ENCODE results near the gene SIAH2. TPM values are rescaled to one million over a fixed set of nuclear protein-coding genes. Genes with fewer than 3 reads are reported as not detected.

SIAH2 gene, protein sequence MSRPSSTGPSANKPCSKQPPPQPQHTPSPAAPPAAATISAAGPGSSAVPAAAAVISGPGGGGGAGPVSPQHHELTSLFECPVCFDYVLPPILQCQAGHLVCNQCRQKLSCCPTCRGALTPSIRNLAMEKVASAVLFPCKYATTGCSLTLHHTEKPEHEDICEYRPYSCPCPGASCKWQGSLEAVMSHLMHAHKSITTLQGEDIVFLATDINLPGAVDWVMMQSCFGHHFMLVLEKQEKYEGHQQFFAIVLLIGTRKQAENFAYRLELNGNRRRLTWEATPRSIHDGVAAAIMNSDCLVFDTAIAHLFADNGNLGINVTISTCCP
- total RNA-seq (2014; rRNA removed; shearing (Covaris generic)) (22.2 and 22.7 TPM in 2 replicates), total RNA-seq (2022) (23.5 and 29.1 TPM in 2 replicates), Bru-seq, nascent RNA (percentile 77 among the genes with signal in this experiment), BruChase-seq, experiment 1, labeled RNA remaining after a 6-hour chase (percentile 58 among the genes with signal in this experiment), BruChase-seq, experiment 2, labeled RNA remaining after a 2-hour chase (percentile 76 among the genes with signal in this experiment)
- long read RNA-seq, transcript SIAH2-201 (2 exons, 2,517 nt), result major isoform, 115 of 120 reads
- long read RNA-seq, partial matches to known transcripts, result 0 of 120 reads
- long read RNA-seq, other reads (novel, unspliced or antisense), result 5 of 120 reads

DNA sequence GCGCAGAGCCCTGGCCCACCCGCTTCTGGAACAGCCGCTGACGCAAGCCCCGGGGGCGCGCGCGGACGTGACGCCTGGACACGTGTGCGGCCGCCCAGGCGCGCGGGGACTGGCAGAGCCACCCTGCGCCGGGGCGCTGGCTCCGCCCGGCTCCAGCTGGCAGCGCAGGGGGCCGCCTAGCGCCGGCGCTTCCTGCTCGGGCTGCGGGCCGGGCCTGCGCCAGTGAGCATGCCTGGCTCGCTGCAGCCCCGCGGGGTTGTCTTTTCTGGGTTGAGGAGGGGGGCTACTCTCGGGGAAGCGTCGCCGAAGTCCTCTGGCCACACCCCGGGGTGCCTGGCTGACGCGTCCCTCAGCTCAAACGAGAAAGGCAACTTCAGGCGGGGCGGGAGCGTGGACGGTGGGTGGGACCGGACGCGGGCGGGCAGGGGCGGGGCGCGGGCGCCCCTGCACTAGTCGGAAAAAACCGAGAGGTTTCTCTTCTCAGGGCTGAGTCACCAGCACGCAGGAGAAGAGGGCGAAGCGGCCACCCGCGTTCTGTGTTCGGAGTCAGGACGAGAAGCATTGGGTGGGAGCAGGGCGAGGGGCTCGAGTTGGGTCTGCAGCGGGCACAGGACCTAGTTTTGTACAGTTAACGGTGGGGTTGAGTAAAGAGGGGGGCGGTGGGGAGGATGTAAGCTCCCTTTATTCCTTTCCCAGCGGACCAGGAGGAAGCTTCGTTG lies at the start of gene SIAH2:
Gene SIAH2 (minus strand): TSS at position 48 of the 719 bp plus-strand sequence. CDS start 320 bp downstream, outside the sequence.
- intact Hi-C loops (cut with micrococcal nuclease; ENCODE audit: unreplicated experiment), result loop anchor here (1.0 to 5.0 kb wide), 5 partner anchors 24 to 323 kb away; partner anchors contain the start of genes EIF2A, SELENOT and SERP1
- H3K36me3 ChIP-seq (ENCODE audit: insufficient read depth, low read length), result peaks cover 5% of the 10 kb centered on the region; the same call in 1 of the 2 replicates
- H2AFZ ChIP-seq (ENCODE audit: low read length), result peak within 1 kb of the TSS; percentile 91
- no TSS peak for BruUV-seq (replicated peaks)
- peaks cover 71% of the 10 kb centered on the region for H3K4me1 ChIP-seq (ENCODE audit: insufficient read depth, low read length, poor library complexity, severe bottlenecking)
- H3K9me3 ChIP-seq (ENCODE audit: low read length), result no peaks in the 10 kb centered on the region
- peak within 1 kb of the TSS; percentile 78 for H3K4me3 ChIP-seq (ENCODE audit: low read depth, low read length, poor library complexity, severe bottlenecking)
- H3K4me2 ChIP-seq (ENCODE audit: low read length), result peak within 1 kb of the TSS; percentile 96
- peak; percentile 92 for DNase-seq (ENCODE audit: low spot score)
- ChIA-PET POLR2A (interaction anchor here (0.6 to 3.8 kb wide), 23 partner anchors 8 to 643 kb away, joined by 3 to 23 read pairs (median 4); partner anchors contain the start of genes MED12L and SELENOT), CTCF (ENCODE audit: unreplicated experiment) (interaction anchor here (0.6 to 1.5 kb wide), 4 partner anchors 41 to 355 kb away, joined by 3 to 4 read pairs (median 4); partner anchors contain the start of gene TSC22D2)
- no peaks in the 10 kb centered on the region for H3K9me2 ChIP-seq (ENCODE audit: insufficient read depth, low read length)
- TF ChIP-seq EZH2phosphoT487 (IDR thresholded peaks at IDR 0.05; ENCODE audit: borderline replicate concordance, low read depth, low read length), result no peak
- TF ChIP-seq, protein P1, sequence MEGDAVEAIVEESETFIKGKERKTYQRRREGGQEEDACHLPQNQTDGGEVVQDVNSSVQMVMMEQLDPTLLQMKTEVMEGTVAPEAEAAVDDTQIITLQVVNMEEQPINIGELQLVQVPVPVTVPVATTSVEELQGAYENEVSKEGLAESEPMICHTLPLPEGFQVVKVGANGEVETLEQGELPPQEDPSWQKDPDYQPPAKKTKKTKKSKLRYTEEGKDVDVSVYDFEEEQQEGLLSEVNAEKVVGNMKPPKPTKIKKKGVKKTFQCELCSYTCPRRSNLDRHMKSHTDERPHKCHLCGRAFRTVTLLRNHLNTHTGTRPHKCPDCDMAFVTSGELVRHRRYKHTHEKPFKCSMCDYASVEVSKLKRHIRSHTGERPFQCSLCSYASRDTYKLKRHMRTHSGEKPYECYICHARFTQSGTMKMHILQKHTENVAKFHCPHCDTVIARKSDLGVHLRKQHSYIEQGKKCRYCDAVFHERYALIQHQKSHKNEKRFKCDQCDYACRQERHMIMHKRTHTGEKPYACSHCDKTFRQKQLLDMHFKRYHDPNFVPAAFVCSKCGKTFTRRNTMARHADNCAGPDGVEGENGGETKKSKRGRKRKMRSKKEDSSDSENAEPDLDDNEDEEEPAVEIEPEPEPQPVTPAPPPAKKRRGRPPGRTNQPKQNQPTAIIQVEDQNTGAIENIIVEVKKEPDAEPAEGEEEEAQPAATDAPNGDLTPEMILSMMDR (conservative IDR thresholded peaks at IDR 0.05; ENCODE audit: low read length), result no peak
- peaks cover 25% of the 10 kb centered on the region for H4K20me1 ChIP-seq (ENCODE audit: insufficient read depth, low read length)
- H3K79me2 ChIP-seq (ENCODE audit: insufficient read depth, low read depth, low read length), result peaks cover 24% of the 10 kb centered on the region; the same call in 1 of the 2 replicates
- peak within 1 kb of the TSS; percentile 58 for H3K27ac ChIP-seq (ENCODE audit: low read depth, low read length, poor library complexity, severe bottlenecking)

DNA sequence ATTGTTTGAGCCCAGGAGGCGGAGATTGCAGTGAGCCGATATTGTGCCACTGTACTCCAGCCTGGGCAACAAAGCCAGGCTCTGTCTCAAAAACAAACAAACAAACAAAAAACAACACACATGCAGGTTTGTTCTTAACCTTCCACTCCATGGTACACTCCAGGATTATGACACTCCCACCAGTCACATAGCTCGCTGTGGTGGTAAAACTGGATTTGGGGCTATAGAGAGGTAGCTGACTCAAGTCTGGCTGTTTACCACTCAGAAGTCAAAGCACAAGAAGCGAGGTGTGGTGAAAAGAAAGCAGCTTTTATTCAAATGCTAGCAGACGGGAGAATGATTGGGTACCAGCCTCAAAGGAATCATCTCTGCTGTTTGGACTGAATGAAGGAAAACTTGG lies 49.0 kb upstream of the SIAH2 start:
- Histone ChIP-seq H2AFZ (ENCODE audit: low read length) (no peak overlapping the region), H3K4me2 (ENCODE audit: low read length) (no peak overlapping the region), H3K79me2 (ENCODE audit: insufficient read depth, low read depth, low read length) (no peaks in the 10 kb centered on the region), H3K4me1 (ENCODE audit: insufficient read depth, low read length, poor library complexity, severe bottlenecking) (no peaks in the 10 kb centered on the region), H3K9me3 (ENCODE audit: low read length) (no peaks in the 10 kb centered on the region), H3K36me3 (ENCODE audit: insufficient read depth, low read length) (no peaks in the 10 kb centered on the region), H3K27ac (ENCODE audit: low read depth, low read length, poor library complexity, severe bottlenecking) (no peak overlapping the region), H3K9me2 (ENCODE audit: insufficient read depth, low read length) (no peaks in the 10 kb centered on the region), H3K4me3 (ENCODE audit: low read depth, low read length, poor library complexity, severe bottlenecking) (no peak overlapping the region), H4K20me1 (ENCODE audit: insufficient read depth, low read length) (no peaks in the 10 kb centered on the region)
- no TSS peak for BruUV-seq (replicated peaks)
- POLR2A ChIA-PET, result interaction anchor here (0.8 kb wide), 1 partner anchor 8 kb away, joined by 3 read pairs; no protein-coding TSS in a partner anchor
- TF ChIP-seq EZH2phosphoT487 (IDR thresholded peaks at IDR 0.05; ENCODE audit: borderline replicate concordance, low read depth, low read length), result no peak
- TF ChIP-seq, protein P1 (conservative IDR thresholded peaks at IDR 0.05; ENCODE audit: low read length), result no peak
- DNase-seq (ENCODE audit: low spot score), result no peak
- CTCF ChIA-PET (ENCODE audit: unreplicated experiment), result no interaction called here
- intact Hi-C loops (cut with micrococcal nuclease; ENCODE audit: unreplicated experiment), result no loop called here

Data from OCI-LY7 (cell line).